Measurements from ENCODE around the gene SMARCA5. TPM values are rescaled to one million over a fixed set of nuclear protein-coding genes. Genes with fewer than 3 reads are reported as not detected.

The SMARCA5 gene
- total RNA-seq, 1 donor from 2014 or later = 27.9 TPM

- ATAC-seq (ENCODE audit: poor library complexity) = no peak
- intact Hi-C loops (cut with DNase I) = no loop called here
- DNase-seq = no peak
Observed at GRCh38 chr4:143597276-143597675, 83.8 kb downstream of the SMARCA5 start.

GRCh38 chr4:143598816-143599215 lies 85.3 kb downstream of the SMARCA5 start:
- no peak for DNase-seq
- intact Hi-C loops (cut with DNase I) = no loop called here

GRCh38 chr4:143599827-143600226 lies 86.3 kb downstream of the SMARCA5 start:
- intact Hi-C loops (cut with DNase I) = no loop called here
- ATAC-seq (ENCODE audit: poor library complexity) (no peak), DNase-seq (no peak)

More at GRCh38 chr4:143598816-143599215, 85.3 kb downstream of the SMARCA5 start:
- no peak for ATAC-seq (ENCODE audit: poor library complexity)

GRCh38 chr4:143606480-143606879 lies 93.0 kb downstream of the SMARCA5 start:
- intact Hi-C loops (cut with DNase I) = no loop called here
- DNase-seq (no peak), ATAC-seq (ENCODE audit: poor library complexity) (no peak)

Other genes with a start within 250 kb of the SMARCA5 start
- 72.5 TPM for gene GAB1, start 176.8 kb upstream of the SMARCA5 start, total RNA-seq
- 0.19 TPM for gene FREM3, start 187.0 kb downstream of the SMARCA5 start, total RNA-seq